Right atrium auricular region (tissue), 2 donors: ENCODE measurements around the gene PRDX6. TPM values are rescaled to one million over a fixed set of nuclear protein-coding genes. Genes with fewer than 3 reads are reported as not detected.

ENCODE experiments used
- DNase-seq: peaks from one replicate; pipeline ENCODE4 v3.0.0-alpha.2; 2019; ENCODE audit warnings: low spot score
- H3K27ac ChIP-seq, 2 donors: fragments of 200-600 bp; sonication (generic); 1 replicate in 1 of 2; 2 replicates in 1 of 2; pipeline ENCODE4 v1.5.1; 2016 to 2019
- H3K27me3 ChIP-seq, 2 donors: fragments of 200-600 bp; sonication (generic); one replicate each; pipeline versions ENCODE4 v1.5.1 to v1.6.0; 2017 to 2019
- H3K36me3 ChIP-seq: fragments of 200-600 bp; sonication (generic); one replicate; pipeline ENCODE4 v1.5.1; 2016
- H3K4me1 ChIP-seq, 2 donors: fragments of 200-600 bp; sonication (generic); one replicate each; pipeline versions ENCODE4 v1.5.1 to v1.6.0; 2017 to 2019
- H3K4me3 ChIP-seq, 2 donors: fragments of 200-600 bp; sonication (generic); 1 replicate in 1 of 2; 2 replicates in 1 of 2; pipeline ENCODE4 v1.5.1; 2017 to 2019; ENCODE audit warnings: mild to moderate bottlenecking in 1 of 2, moderate library complexity in 1 of 2
- H3K9me3 ChIP-seq, 2 donors: fragments of 200-600 bp; sonication (generic); one replicate each; pipeline ENCODE4 v1.5.1; 2019
- total RNA-seq, 2 donors: library from RNA; depleted of rRNA; stranded (reverse); fragments of >200 nt; gene quantifications; one replicate each; pipeline ENCODE4 v1.1.0, GENCODE V29; 2016
- TF ChIP-seq, protein P1 (sequence below), 2 donors: fragments of 200-600 bp; sonication (generic); IDR thresholded peaks; one replicate each; pipeline ENCODE4 v1.5.1; 2019; ENCODE audit warnings: antibody characterized with exemption in 2 of 2

Gene PRDX6
- total RNA-seq, 2 donors from 2014 or later = 512 to 590 TPM

DNA sequence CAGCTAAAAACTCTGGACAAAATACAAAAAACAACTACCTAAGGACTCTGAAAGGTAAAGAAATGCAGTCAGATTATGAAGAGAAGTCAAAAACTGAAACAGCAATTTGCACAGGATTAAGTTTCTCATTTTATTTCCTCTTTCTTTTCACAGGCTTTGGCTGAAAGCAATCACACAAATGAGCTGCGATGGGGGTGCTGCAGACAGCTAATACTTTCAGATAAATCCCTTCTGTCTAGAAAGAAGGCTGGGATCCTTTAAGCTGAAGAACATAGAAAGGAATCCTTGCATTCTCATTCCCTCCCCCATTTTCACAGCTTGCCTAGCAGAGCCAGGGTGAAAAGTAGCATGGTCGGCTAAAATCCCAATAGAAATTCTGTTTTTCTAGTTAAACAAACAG, 32.0 kb upstream of the PRDX6 start:
- Histone ChIP-seq H3K27ac (no peak overlapping the region), H3K36me3 (no peaks in the 10 kb centered on the region), H3K27me3 (no peaks in the 10 kb centered on the region), H3K4me1 (no peaks in the 10 kb centered on the region), H3K9me3 (peaks cover 0 to 6% of the 10 kb centered on the region in 2 donors), H3K4me3 (no peak overlapping the region)
- TF ChIP-seq, protein P1, sequence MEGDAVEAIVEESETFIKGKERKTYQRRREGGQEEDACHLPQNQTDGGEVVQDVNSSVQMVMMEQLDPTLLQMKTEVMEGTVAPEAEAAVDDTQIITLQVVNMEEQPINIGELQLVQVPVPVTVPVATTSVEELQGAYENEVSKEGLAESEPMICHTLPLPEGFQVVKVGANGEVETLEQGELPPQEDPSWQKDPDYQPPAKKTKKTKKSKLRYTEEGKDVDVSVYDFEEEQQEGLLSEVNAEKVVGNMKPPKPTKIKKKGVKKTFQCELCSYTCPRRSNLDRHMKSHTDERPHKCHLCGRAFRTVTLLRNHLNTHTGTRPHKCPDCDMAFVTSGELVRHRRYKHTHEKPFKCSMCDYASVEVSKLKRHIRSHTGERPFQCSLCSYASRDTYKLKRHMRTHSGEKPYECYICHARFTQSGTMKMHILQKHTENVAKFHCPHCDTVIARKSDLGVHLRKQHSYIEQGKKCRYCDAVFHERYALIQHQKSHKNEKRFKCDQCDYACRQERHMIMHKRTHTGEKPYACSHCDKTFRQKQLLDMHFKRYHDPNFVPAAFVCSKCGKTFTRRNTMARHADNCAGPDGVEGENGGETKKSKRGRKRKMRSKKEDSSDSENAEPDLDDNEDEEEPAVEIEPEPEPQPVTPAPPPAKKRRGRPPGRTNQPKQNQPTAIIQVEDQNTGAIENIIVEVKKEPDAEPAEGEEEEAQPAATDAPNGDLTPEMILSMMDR (IDR thresholded peaks at IDR 0.05) = no peak
- no peak for DNase-seq

DNA sequence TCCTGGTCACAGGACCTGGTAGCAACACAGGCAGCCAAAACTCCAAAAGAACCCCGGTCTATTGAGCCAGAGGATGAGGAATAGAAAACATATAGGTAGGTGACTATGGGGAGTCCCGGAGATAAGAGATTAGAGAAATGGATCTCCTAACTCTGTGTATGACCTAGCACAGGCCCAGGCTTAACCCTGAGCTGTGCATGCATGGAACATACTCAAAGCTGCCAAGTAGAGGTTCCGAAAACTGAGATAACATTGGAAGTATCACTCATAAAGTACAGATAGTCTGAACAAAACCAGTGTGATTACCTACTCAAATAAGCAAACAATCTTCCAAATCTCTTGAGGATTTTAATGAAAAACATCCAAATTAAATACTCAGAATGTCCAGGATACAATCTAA, 31.5 kb upstream of the PRDX6 start:
- Histone ChIP-seq H3K4me3 (no peak overlapping the region), H3K36me3 (no peaks in the 10 kb centered on the region), H3K27ac (no peak overlapping the region), H3K4me1 (no peaks in the 10 kb centered on the region), H3K27me3 (no peaks in the 10 kb centered on the region), H3K9me3 (peaks cover 0 to 6% of the 10 kb centered on the region in 2 donors)
- DNase-seq = no peak
- TF ChIP-seq, protein P1 (IDR thresholded peaks at IDR 0.05) = no peak

DNA sequence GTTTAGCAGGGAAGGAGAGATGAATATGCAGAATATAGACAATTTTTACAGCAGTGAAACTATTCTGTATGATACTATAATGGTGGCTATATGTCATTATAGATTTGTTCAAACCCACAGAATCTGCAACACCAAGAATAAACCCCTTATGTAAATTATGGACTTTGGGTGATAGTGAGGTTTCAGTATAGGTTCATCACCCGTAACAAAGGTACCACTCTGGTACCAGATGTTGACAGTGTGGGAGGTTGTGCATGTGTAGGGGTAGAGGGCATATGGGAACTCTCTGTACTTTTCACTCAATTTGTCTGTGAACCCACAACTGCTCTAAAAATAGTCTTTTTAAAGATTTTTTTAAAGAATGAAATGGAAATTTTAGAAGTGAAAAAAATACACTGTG, 29.9 kb upstream of the PRDX6 start:
- no peak overlapping the region for H3K27ac ChIP-seq
- TF ChIP-seq, protein P1 (IDR thresholded peaks at IDR 0.05) = no peak
- peaks cover 0 to 5% of the 10 kb centered on the region in 2 donors for H3K4me1 ChIP-seq
- no peak overlapping the region for H3K4me3 ChIP-seq
- H3K9me3 ChIP-seq = peaks cover 0 to 6% of the 10 kb centered on the region in 2 donors
- no peaks in the 10 kb centered on the region for H3K36me3 ChIP-seq
- H3K27me3 ChIP-seq = no peaks in the 10 kb centered on the region
- DNase-seq = no peak

DNA sequence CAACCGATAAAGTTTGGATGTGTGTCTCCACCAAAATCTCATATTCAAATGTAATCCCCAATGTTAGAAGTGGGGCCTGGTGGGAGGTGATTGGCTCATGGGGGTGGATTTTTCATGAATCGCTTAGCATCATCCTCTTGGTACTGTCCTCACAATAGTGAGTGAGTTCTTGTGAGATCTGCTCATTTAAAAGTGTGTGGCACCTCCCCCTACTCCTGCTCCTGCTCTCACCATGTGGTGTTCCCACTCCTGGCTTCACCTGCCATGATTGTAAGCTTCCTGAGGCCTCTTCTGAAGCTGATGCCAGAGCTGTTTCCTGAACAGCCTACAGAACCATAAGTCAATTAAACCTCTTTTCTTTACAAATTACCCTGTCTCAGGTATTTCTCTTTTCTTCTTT, 28.2 kb upstream of the PRDX6 start:
- TF ChIP-seq, protein P1 (IDR thresholded peaks at IDR 0.05) = no peak
- Histone ChIP-seq H3K36me3 (no peaks in the 10 kb centered on the region), H3K27ac (no peak overlapping the region), H3K4me3 (no peak overlapping the region), H3K27me3 (no peaks in the 10 kb centered on the region), H3K4me1 (peaks cover 0 to 6% of the 10 kb centered on the region in 2 donors), H3K9me3 (peaks cover 0 to 6% of the 10 kb centered on the region in 2 donors)
- no peak for DNase-seq

DNA sequence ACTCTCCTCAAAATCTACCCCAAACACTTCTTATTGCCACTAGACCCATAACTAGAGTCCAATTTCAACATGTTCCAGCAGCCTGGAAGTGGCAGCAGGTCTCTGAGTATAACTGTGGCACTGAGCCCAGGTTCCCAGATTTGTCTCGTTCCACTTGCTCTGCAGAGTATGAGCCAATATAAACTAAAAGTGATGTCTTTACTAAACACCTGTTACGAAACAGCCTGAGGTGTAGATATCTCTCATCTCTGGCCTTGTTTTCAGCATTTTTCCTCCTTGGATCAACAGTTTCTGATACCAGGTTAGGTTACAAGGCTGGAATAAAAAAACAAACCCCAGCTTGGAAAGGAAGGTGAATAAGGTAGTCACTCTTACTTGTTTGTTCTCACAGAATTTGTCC, 25.2 kb upstream of the PRDX6 start:
- H3K27me3 ChIP-seq = no peaks in the 10 kb centered on the region
- H3K27ac ChIP-seq = peak overlapping the region in 1 of 2 donors; percentile 33
- no peaks in the 10 kb centered on the region for H3K9me3 ChIP-seq
- H3K4me1 ChIP-seq = peaks cover 0 to 6% of the 10 kb centered on the region in 2 donors
- no peaks in the 10 kb centered on the region for H3K36me3 ChIP-seq
- no peak for DNase-seq
- TF ChIP-seq, protein P1 (IDR thresholded peaks at IDR 0.05) = no peak
- no peak overlapping the region for H3K4me3 ChIP-seq

DNA sequence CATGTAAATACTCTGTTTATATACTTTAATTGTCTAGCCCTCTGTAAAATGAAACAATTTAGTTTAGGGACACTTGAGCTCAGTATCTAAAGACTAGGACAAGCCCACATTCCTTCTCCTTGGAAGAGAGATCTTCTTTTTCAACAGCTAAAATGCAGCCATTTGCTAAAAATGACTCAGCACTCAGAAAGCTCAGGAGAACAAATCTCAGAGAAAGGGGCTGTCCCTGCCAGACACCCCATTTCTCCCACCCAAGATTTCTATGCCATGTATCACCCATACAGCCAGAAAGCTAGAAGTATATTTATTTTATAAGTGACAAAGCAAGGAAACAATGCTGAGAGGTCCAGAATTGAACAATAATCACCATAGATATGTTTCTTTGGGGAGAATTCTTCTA, 23.2 kb upstream of the PRDX6 start:
- Histone ChIP-seq H3K4me3 (no peak overlapping the region), H3K27me3 (no peaks in the 10 kb centered on the region), H3K36me3 (no peaks in the 10 kb centered on the region), H3K9me3 (no peaks in the 10 kb centered on the region), H3K27ac (no peak overlapping the region), H3K4me1 (peaks cover 0 to 6% of the 10 kb centered on the region in 2 donors)
- DNase-seq = no peak
- TF ChIP-seq, protein P1 (IDR thresholded peaks at IDR 0.05) = no peak
